ENCODE measurements around the gene LIN52. TPM values are rescaled to one million over a fixed set of nuclear protein-coding genes. Genes with fewer than 3 reads are reported as not detected.

Gene LIN52
- total RNA-seq, 1 donor from 2014 or later: 25.7 TPM

DNA sequence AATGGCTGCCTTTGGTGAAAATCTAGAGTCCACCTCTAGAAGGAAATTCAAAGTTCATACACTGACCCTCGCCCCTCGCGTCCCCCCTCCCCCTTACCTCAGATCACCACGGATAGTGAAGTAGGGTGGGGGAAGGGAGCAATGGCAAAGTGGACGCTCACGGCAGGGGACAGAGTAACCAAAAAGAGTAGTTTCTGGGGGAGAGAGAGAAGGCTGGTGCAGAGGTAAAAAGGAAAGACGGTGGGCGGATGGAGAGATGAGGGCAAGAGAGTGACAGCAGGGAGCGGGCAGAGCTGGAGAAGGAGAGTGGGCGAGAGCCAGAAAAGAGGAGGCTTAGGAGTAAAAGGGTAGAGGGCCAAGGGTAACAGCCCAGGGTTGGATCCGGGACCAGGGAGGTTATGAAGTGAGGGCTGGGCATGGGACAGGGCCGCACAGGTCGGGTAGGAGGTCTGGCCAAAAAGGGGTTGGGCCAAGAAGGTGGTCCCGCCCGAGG lies 926 bp upstream of the LIN52 start:
- H3K4me1 ChIP-seq: peaks cover 18% of the 10 kb centered on the region
- H3K9ac ChIP-seq: peak overlapping the region; percentile 96
- Mint-ChIP-seq H3K27ac (peak overlapping the region; percentile 93), H3K4me1 (peaks cover 20% of the 10 kb centered on the region), H3K36me3 (peaks cover 3% of the 10 kb centered on the region), H3K27me3 (ENCODE audit: insufficient read depth, low read depth) (no peaks in the 10 kb centered on the region), H3K4me3 (peak overlapping the region; percentile 99), H3K9me3 (no peaks in the 10 kb centered on the region)
- no peak for DNase-seq (ENCODE audit: low spot score)
- no peaks in the 10 kb centered on the region for H3K9me3 ChIP-seq (ENCODE audit: low read depth)
- H3K4me2 ChIP-seq: peak overlapping the region; percentile 98
- H4K20me1 ChIP-seq (ENCODE audit: low read depth): peaks cover under 1% of the 10 kb centered on the region
- H3K27ac ChIP-seq: peak overlapping the region; percentile 93
- H2AFZ ChIP-seq (replicated peaks): peak overlapping the region; percentile 18
- H3K27me3 ChIP-seq: no peaks in the 10 kb centered on the region
- peak overlapping the region; percentile 94 for H3K4me3 ChIP-seq
- peaks cover 74% of the 10 kb centered on the region for H3K79me2 ChIP-seq (ENCODE audit: low read depth)
- H3F3A ChIP-seq (ENCODE audit: low read depth): peaks cover 14% of the 10 kb centered on the region
- H3K36me3 ChIP-seq: no peaks in the 10 kb centered on the region
- TF ChIP-seq EZH2phosphoT487 (IDR thresholded peaks at IDR 0.05) (no peak), EZH2 (IDR thresholded peaks at IDR 0.05) (no peak)
- TF ChIP-seq, protein P1, sequence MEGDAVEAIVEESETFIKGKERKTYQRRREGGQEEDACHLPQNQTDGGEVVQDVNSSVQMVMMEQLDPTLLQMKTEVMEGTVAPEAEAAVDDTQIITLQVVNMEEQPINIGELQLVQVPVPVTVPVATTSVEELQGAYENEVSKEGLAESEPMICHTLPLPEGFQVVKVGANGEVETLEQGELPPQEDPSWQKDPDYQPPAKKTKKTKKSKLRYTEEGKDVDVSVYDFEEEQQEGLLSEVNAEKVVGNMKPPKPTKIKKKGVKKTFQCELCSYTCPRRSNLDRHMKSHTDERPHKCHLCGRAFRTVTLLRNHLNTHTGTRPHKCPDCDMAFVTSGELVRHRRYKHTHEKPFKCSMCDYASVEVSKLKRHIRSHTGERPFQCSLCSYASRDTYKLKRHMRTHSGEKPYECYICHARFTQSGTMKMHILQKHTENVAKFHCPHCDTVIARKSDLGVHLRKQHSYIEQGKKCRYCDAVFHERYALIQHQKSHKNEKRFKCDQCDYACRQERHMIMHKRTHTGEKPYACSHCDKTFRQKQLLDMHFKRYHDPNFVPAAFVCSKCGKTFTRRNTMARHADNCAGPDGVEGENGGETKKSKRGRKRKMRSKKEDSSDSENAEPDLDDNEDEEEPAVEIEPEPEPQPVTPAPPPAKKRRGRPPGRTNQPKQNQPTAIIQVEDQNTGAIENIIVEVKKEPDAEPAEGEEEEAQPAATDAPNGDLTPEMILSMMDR (IDR thresholded peaks at IDR 0.05): no peak

DNA sequence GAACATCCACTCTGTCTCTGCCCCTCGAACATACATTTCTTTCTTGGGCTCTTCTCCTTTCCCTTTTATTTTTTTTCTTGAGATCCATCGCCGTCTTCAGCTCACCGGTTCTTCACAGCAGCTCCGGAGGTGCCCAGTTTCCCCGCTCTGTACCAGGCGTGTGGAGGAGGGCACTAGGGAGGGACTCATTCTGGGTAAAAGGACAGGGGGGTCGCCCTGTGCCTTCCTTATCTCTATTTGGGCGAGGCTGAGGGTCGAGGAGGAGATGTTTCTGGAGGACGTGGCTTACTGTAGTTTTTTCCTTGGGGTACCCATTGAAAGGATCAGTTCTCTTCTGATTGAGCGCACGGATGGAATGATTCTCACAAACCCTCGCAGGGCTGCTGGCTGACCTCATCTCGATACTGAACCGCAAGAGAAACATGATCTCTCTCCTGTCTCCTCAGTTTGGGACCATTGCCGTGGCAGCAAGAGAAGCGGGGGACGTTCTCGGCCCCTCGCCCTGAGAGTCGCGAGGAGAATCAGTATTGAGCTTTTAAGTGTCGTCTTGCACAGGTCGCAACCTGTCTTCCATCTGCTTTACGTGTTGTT lies 386 bp downstream of the LIN52 start:
- Histone ChIP-seq H4K20me1 (ENCODE audit: low read depth) (peaks cover 5% of the 10 kb centered on the region), H3K79me2 (ENCODE audit: low read depth) (peaks cover 85% of the 10 kb centered on the region), H3K9ac (peak overlapping the region; percentile 92), H3K4me1 (peaks cover 18% of the 10 kb centered on the region), H2AFZ (replicated peaks) (peak overlapping the region; percentile 86), H3K27me3 (no peaks in the 10 kb centered on the region), H3K4me3 (peak overlapping the region; percentile 83), H3K9me3 (ENCODE audit: low read depth) (no peaks in the 10 kb centered on the region), H3K27ac (peak overlapping the region; percentile 89), H3F3A (ENCODE audit: low read depth) (peaks cover 14% of the 10 kb centered on the region), H3K4me2 (peak overlapping the region; percentile 76), H3K36me3 (no peaks in the 10 kb centered on the region)
- Mint-ChIP-seq H3K27me3 (ENCODE audit: insufficient read depth, low read depth) (no peaks in the 10 kb centered on the region), H3K36me3 (peaks cover 2% of the 10 kb centered on the region), H3K9me3 (no peaks in the 10 kb centered on the region), H3K4me3 (peak overlapping the region; percentile 99), H3K27ac (peak overlapping the region; percentile 96), H3K4me1 (peaks cover 20% of the 10 kb centered on the region)
- TF ChIP-seq EZH2phosphoT487 (IDR thresholded peaks at IDR 0.05) (no peak), EZH2 (IDR thresholded peaks at IDR 0.05) (no peak)
- TF ChIP-seq, protein P1 (IDR thresholded peaks at IDR 0.05): no peak
- DNase-seq (ENCODE audit: low spot score): peak; percentile 73

DNA sequence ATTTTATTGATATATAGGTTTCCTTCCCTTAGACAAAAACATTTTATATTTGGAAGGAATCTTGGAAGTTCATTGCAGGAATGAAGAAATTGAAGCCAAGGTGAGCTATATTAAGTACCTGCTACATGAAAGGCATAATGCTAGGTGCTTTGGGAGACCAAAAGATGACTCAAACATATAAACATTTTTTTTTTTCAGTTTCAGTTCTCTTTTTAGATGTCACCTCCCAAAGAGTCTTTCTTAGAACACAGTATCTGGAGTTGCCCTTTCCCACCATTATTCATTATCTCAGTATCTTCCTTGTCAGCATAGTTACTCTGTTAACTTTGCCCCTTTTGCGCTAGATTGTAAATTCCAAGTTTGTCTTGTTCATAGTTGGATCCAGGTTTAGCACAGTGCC lies 1.1 kb downstream of the LIN52 start:
- Mint-ChIP-seq H3K27me3 (ENCODE audit: insufficient read depth, low read depth) (no peaks in the 10 kb centered on the region), H3K27ac (no peak overlapping the region), H3K9me3 (no peaks in the 10 kb centered on the region), H3K4me3 (peak overlapping the region; percentile 99), H3K36me3 (peaks cover 2% of the 10 kb centered on the region), H3K4me1 (peaks cover 18% of the 10 kb centered on the region)
- Histone ChIP-seq H3K27ac (no peak overlapping the region), H3K36me3 (no peaks in the 10 kb centered on the region), H3K27me3 (no peaks in the 10 kb centered on the region), H3K4me1 (peaks cover 18% of the 10 kb centered on the region), H3K4me3 (peak overlapping the region; percentile 83), H3F3A (ENCODE audit: low read depth) (peaks cover 14% of the 10 kb centered on the region), H3K9ac (peak overlapping the region; percentile 92), H3K9me3 (ENCODE audit: low read depth) (no peaks in the 10 kb centered on the region), H3K4me2 (peak overlapping the region; percentile 76), H4K20me1 (ENCODE audit: low read depth) (peaks cover 5% of the 10 kb centered on the region), H3K79me2 (ENCODE audit: low read depth) (peaks cover 90% of the 10 kb centered on the region), H2AFZ (replicated peaks) (no peak overlapping the region)
- no peak for TF ChIP-seq EZH2phosphoT487 (IDR thresholded peaks at IDR 0.05)
- TF ChIP-seq, protein P1 (IDR thresholded peaks at IDR 0.05): no peak
- TF ChIP-seq EZH2 (IDR thresholded peaks at IDR 0.05): no peak
- no peak for DNase-seq (ENCODE audit: low spot score)

All from neural progenitor cell (in vitro differentiated cells).